A673 (cell line): ENCODE results near the gene TSEN15.

ENCODE experiments used
- EZH2 ChIP-seq: fragments of 200-600 bp; sonication (generic); IDR thresholded peaks from 2 replicates; pipeline ENCODE4 v1.6.1; 2017; ENCODE audit warnings: borderline replicate concordance, low read depth, mild to moderate bottlenecking, mixed read lengths, antibody characterized with exemption, low read length; ENCODE audit not compliant: poor library complexity, severe bottlenecking
- TF ChIP-seq, protein P1 (sequence below): fragments of 300-800, 200-600 bp; sonication (generic); conservative IDR thresholded peaks from 2 replicates; pipeline ENCODE4 v1.5.1; 2017; ENCODE audit warnings: low read depth, mild to moderate bottlenecking, antibody characterized with exemption, low read length, moderate library complexity, mixed read lengths

- TF ChIP-seq, protein P1, sequence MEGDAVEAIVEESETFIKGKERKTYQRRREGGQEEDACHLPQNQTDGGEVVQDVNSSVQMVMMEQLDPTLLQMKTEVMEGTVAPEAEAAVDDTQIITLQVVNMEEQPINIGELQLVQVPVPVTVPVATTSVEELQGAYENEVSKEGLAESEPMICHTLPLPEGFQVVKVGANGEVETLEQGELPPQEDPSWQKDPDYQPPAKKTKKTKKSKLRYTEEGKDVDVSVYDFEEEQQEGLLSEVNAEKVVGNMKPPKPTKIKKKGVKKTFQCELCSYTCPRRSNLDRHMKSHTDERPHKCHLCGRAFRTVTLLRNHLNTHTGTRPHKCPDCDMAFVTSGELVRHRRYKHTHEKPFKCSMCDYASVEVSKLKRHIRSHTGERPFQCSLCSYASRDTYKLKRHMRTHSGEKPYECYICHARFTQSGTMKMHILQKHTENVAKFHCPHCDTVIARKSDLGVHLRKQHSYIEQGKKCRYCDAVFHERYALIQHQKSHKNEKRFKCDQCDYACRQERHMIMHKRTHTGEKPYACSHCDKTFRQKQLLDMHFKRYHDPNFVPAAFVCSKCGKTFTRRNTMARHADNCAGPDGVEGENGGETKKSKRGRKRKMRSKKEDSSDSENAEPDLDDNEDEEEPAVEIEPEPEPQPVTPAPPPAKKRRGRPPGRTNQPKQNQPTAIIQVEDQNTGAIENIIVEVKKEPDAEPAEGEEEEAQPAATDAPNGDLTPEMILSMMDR, result no peak
- no peak for TF ChIP-seq EZH2
These were observed 49.6 kb downstream of the TSEN15 start for GRCh38 chr1:184101141-184101540.
